PC-3 (cell line): ENCODE measurements around the gene PSAP.

ENCODE experiments used
- EZH2phosphoT487 ChIP-seq: fragments of 300-600 bp; sonication (generic); IDR thresholded peaks from 2 replicates; pipeline ENCODE4 v1.6.1; 2018; ENCODE audit warnings: mild to moderate bottlenecking, antibody characterized with exemption, low read length, borderline replicate concordance
- TF ChIP-seq, protein P1 (sequence below): fragments of 300-600 bp; sonication (generic); conservative IDR thresholded peaks from 2 replicates; pipeline ENCODE4 v1.5.1; 2017; ENCODE audit warnings: antibody characterized with exemption, low read depth, mild to moderate bottlenecking, low read length

DNA sequence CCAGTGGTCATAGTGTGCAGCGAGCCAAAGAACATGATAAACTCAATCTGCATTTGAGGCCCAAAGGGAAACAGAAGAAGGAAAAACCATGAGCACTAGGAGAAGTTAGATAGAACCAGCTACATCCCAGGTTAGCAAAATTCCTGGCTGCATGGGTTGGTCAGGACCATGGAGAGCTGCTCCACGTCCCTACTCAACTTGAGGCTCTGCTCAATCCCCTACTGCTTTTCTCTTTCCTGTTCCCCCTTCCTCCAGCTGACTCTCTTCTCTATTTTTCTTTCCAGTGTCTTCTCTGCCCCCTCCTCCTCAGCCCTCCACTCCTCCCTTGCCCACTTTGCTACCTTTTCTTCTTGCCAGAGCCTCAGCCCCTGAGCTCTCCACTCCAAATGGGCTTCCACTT lies 55.8 kb downstream of the PSAP start:
- TF ChIP-seq, protein P1, sequence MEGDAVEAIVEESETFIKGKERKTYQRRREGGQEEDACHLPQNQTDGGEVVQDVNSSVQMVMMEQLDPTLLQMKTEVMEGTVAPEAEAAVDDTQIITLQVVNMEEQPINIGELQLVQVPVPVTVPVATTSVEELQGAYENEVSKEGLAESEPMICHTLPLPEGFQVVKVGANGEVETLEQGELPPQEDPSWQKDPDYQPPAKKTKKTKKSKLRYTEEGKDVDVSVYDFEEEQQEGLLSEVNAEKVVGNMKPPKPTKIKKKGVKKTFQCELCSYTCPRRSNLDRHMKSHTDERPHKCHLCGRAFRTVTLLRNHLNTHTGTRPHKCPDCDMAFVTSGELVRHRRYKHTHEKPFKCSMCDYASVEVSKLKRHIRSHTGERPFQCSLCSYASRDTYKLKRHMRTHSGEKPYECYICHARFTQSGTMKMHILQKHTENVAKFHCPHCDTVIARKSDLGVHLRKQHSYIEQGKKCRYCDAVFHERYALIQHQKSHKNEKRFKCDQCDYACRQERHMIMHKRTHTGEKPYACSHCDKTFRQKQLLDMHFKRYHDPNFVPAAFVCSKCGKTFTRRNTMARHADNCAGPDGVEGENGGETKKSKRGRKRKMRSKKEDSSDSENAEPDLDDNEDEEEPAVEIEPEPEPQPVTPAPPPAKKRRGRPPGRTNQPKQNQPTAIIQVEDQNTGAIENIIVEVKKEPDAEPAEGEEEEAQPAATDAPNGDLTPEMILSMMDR: no peak
- no peak for TF ChIP-seq EZH2phosphoT487
